GM20000 (cell line): ENCODE results near the gene ZSCAN32.

Experiments
- DNase-seq: peaks from one replicate; pipeline ENCODE4 v3.0.0; 2012; ENCODE audit warnings: low spot score
- TF ChIP-seq, protein P1 (sequence below): IDR thresholded peaks from 2 replicates; pipeline ENCODE4 v1.5.1; 2012; ENCODE audit warnings: mild to moderate bottlenecking, control low read depth; ENCODE audit errors: extremely low read depth, missing control alignments

The ZSCAN32 gene

DNA sequence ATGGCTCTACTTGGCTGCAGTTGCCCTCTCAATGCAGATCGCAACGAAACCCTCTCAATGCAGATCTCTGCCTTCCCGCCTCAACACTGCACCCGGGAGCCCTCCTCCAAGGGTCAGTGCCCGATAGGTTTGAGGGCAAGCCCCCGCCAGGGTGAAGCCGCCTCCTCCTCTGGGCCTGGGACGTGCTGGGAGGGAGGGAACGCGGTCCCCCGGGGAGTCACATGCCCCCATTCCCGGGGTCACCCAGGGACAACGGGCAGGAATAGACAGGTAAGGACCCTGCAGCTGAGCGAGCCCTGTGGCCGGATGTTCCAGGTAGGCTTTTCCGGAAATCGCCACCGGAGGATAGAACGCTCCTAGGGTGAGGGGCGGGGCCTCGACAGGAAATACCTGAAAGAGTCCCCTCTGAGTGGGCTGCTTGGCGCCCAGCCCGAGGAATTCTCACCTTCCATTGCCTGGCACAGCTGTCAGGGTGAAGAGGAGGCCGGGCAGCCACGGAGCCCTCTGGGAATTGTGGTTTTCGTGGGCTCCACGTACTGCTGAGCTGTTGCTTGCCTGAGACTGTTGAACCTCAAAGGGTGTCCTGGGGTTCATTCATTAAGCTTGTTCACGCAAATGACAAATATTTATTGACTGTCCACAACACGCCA lies 13.1 kb upstream of the ZSCAN32 start:
- TF ChIP-seq, protein P1, sequence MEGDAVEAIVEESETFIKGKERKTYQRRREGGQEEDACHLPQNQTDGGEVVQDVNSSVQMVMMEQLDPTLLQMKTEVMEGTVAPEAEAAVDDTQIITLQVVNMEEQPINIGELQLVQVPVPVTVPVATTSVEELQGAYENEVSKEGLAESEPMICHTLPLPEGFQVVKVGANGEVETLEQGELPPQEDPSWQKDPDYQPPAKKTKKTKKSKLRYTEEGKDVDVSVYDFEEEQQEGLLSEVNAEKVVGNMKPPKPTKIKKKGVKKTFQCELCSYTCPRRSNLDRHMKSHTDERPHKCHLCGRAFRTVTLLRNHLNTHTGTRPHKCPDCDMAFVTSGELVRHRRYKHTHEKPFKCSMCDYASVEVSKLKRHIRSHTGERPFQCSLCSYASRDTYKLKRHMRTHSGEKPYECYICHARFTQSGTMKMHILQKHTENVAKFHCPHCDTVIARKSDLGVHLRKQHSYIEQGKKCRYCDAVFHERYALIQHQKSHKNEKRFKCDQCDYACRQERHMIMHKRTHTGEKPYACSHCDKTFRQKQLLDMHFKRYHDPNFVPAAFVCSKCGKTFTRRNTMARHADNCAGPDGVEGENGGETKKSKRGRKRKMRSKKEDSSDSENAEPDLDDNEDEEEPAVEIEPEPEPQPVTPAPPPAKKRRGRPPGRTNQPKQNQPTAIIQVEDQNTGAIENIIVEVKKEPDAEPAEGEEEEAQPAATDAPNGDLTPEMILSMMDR = no peak
- DNase-seq = no peak

- TF ChIP-seq, protein P1 = no peak
- DNase-seq = no peak
These were observed 7.9 kb upstream of the ZSCAN32 start for GRCh38 chr16:3408561-3409197.

DNA sequence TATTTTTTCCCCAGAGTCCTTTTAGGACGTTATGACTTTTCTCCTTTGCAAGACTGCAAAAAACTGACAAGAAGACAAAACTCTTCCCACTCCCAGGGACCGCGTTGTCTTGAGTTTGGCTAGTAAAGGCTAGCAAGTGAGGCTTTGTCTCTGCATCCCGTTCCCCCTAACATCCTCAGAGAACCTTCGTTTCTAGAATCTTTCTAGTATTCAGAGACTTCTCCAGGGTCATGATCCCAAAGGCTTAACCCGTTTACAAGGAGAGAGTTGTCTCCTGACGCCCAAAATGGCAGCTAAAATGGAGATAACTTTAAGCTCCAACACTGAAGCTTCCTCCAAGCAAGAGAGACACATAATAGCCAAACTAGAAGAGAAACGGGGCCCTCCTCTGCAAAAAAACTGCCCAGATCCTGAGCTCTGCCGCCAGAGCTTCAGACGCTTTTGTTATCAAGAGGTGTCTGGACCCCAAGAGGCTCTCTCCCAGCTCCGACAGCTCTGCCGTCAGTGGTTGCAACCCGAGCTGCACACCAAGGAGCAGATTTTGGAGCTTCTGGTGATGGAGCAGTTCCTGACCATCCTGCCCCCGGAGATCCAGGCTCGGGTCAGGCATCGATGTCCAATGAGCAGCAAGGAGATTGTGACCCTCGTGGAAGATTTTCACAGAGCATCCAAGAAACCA lies 1.1 kb upstream of the ZSCAN32 start:
- no peak for DNase-seq

DNA sequence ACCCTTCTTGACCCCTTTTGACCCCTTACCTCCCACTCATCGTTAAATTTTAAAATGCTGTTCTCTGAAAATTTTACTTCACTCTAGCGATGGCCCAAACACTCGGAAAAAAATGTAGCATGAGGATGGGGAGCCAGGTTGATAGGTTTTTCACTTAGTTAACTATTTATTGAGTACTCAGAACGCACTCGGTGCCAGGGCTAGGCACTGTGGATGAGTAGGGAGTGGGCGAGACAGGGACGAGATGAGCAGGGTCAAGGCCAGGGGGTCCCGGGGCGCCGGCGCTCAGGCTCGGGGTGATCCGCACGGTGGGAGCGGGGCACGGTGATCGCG lies 392 bp downstream of the ZSCAN32 start:
- DNase-seq = no peak
- TF ChIP-seq, protein P1 = no peak

More for the DNA sequence above, 1.1 kb upstream of the ZSCAN32 start:
- TF ChIP-seq, protein P1 = no peak

- TF ChIP-seq, protein P1 = no peak
- DNase-seq = no peak
These were observed 11.0 kb downstream of the ZSCAN32 start for GRCh38 chr16:3389663-3390338.

DNA sequence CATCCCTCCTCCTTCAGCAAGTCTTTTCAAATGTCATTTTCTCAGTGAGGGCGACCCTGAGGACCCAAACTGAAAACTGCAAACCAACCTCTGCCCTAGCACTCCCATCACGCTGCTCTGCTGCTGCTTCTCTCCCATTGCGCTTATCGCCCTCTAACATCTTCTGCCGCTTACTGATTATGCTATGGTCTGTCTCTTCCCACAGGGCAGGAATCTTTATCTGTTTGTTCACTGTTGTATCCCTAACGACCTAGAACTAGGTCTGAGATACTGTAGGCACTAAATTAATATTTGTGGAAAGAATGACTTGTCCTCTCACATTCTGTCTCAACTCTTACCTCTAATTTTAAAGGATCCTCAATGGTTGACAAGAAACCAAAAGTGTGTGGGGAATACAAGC lies 12.5 kb downstream of the ZSCAN32 start:
- no peak for DNase-seq
- TF ChIP-seq, protein P1 = no peak

- no peak for DNase-seq
- TF ChIP-seq, protein P1 = no peak
These were observed 17.8 kb downstream of the ZSCAN32 start for GRCh38 chr16:3383045-3383448.
